Vagina (tissue), 2 donors: ENCODE data around the gene CRISPLD2. TPM values are rescaled to one million over a fixed set of nuclear protein-coding genes. Genes with fewer than 3 reads are reported as not detected.
A peak's percentile ranks its signal among the peaks of the same experiment; 100 is the strongest.
"Not testable (repeated sequence)": the region's sequence is repeated elsewhere in the genome, so short reads cannot be mapped to it uniquely, and the experiment has no call there.

Source experiments
- DNase-seq, 2 donors: peaks; one replicate each; pipeline ENCODE4 v3.0.0-alpha.2; 2017; ENCODE audit errors: extremely low spot score in 2 of 2
- H3K27ac ChIP-seq: fragments of 200-600 bp; sonication (generic); one replicate; pipeline ENCODE4 v1.5.1; 2019
- H3K27me3 ChIP-seq: fragments of 200-600 bp; sonication (generic); one replicate; pipeline ENCODE4 v1.5.1; 2019
- H3K36me3 ChIP-seq, 2 donors: fragments of 200-600 bp; sonication (generic); one replicate each; pipeline ENCODE4 v1.5.1; 2017 to 2019
- H3K4me1 ChIP-seq: fragments of 200-600 bp; sonication (generic); one replicate; pipeline ENCODE4 v1.5.1; 2019
- H3K4me3 ChIP-seq, 2 donors: fragments of 200-600 bp; sonication (generic); 1 replicate in 1 of 2; 2 replicates in 1 of 2; pipeline ENCODE4 v1.5.1; 2016 to 2019
- H3K9me3 ChIP-seq: fragments of 200-600 bp; sonication (generic); one replicate; pipeline ENCODE4 v1.5.1; 2019
- CTCF ChIP-seq, 3 experiments: fragments of 450-650 bp in 2 of 3; fragments of 200-600 bp in 1 of 3; sonication (generic) in 1 of 3; IDR thresholded peaks; one replicate each; pipeline ENCODE4 v1.5.1; 2017 to 2019; ENCODE audit warnings: antibody characterized with exemption in 3 of 3, mild to moderate bottlenecking in 2 of 3, moderate library complexity in 2 of 3
- POLR2A ChIP-seq, 2 donors: fragments of 450-650 bp; IDR thresholded peaks; one replicate each; pipeline ENCODE4 v1.6.1; 2017; ENCODE audit warnings: antibody characterized with exemption in 2 of 2, mild to moderate bottlenecking in 2 of 2, moderate library complexity in 2 of 2
- POLR2AphosphoS5 ChIP-seq, 2 donors: sonication (generic); formaldehyde crosslinking; IDR thresholded peaks; one replicate each; pipeline ENCODE4 v1.9.0; 2017; ENCODE audit warnings: antibody characterized with exemption in 2 of 2, mild to moderate bottlenecking in 2 of 2, low read depth in 1 of 2; ENCODE audit not compliant: insufficient read depth in 1 of 2
- intact Hi-C: fragments of 100-400 bp; cut with DNase I; formaldehyde crosslinking; loops from one replicate; pipeline ENCODE4 v1.15.1; 2023
- total RNA-seq: library from RNA; depleted of rRNA; stranded (reverse); fragments of >200 nt; gene quantifications from one replicate; pipeline ENCODE4 v1.2.3, GENCODE V29; 2016

The CRISPLD2 gene
- total RNA-seq, 1 donor from 2014 or later = 320 TPM

- DNase-seq = no peak
These were observed 111.7 kb downstream of the CRISPLD2 start for GRCh38 chr16:84931506-84931905.

GRCh38 chr16:84932681-84933080 is 112.9 kb downstream of the CRISPLD2 start:
- Histone ChIP-seq H3K36me3 (no peaks in the 10 kb centered on the region), H3K27me3 (no peaks in the 10 kb centered on the region), H3K4me1 (peaks cover 56% of the 10 kb centered on the region), H3K27ac (peak overlapping the region; percentile 81), H3K4me3 (no peak overlapping the region), H3K9me3 (no peaks in the 10 kb centered on the region)
- no peak for DNase-seq
- intact Hi-C loops = no loop called here
- TF ChIP-seq POLR2AphosphoS5 (IDR thresholded peaks at IDR 0.05; ENCODE audit: insufficient read depth in 1 of 2, low read depth in 1 of 2) (no peak), POLR2A (IDR thresholded peaks at IDR 0.05) (no peak), CTCF (IDR thresholded peaks at IDR 0.05) (no peak)

More at GRCh38 chr16:84931506-84931905, 111.7 kb downstream of the CRISPLD2 start:
- Histone ChIP-seq H3K27ac (peak overlapping the region; percentile 81), H3K4me1 (peaks cover 54% of the 10 kb centered on the region), H3K4me3 (no peak overlapping the region), H3K9me3 (no peaks in the 10 kb centered on the region), H3K36me3 (no peaks in the 10 kb centered on the region), H3K27me3 (no peaks in the 10 kb centered on the region)
- TF ChIP-seq POLR2A (IDR thresholded peaks at IDR 0.05) (no peak), POLR2AphosphoS5 (IDR thresholded peaks at IDR 0.05; ENCODE audit: insufficient read depth in 1 of 2, low read depth in 1 of 2) (no peak), CTCF (IDR thresholded peaks at IDR 0.05) (no peak)
- intact Hi-C loops = no loop called here

- H3K27ac ChIP-seq = peak overlapping the region; percentile 81
- TF ChIP-seq POLR2A (IDR thresholded peaks at IDR 0.05) (no peak), CTCF (IDR thresholded peaks at IDR 0.05) (no peak), POLR2AphosphoS5 (IDR thresholded peaks at IDR 0.05; ENCODE audit: insufficient read depth in 1 of 2, low read depth in 1 of 2) (peak in 1 of 2 donors; percentile 81)
These were observed 114.2 kb downstream of the CRISPLD2 start for GRCh38 chr16:84933774-84934631.

GRCh38 chr16:84937196-84938005 is 117.6 kb downstream of the CRISPLD2 start:
- intact Hi-C loops = no loop called here
- Histone ChIP-seq H3K9me3 (no peaks in the 10 kb centered on the region), H3K27me3 (no peaks in the 10 kb centered on the region), H3K4me3 (no peak overlapping the region), H3K27ac (peak overlapping the region; percentile 73), H3K4me1 (peaks cover 38% of the 10 kb centered on the region), H3K36me3 (no peaks in the 10 kb centered on the region)
- no peak for DNase-seq
- no peak for TF ChIP-seq POLR2AphosphoS5 (IDR thresholded peaks at IDR 0.05; ENCODE audit: insufficient read depth in 1 of 2, low read depth in 1 of 2)
- no peak for TF ChIP-seq CTCF (IDR thresholded peaks at IDR 0.05)

More at GRCh38 chr16:84933774-84934631, 114.2 kb downstream of the CRISPLD2 start:
- Histone ChIP-seq H3K36me3 (no peaks in the 10 kb centered on the region), H3K9me3 (no peaks in the 10 kb centered on the region), H3K4me1 (peaks cover 43% of the 10 kb centered on the region), H3K4me3 (no peak overlapping the region), H3K27me3 (no peaks in the 10 kb centered on the region)
- intact Hi-C loops = no loop called here
- DNase-seq = no peak

GRCh38 chr16:84938616-84939015 is 118.8 kb downstream of the CRISPLD2 start:
- DNase-seq, H3K4me3 ChIP-seq, H3K36me3 ChIP-seq, H3K9me3 ChIP-seq, intact Hi-C loops, H3K27me3 ChIP-seq: not testable (repeated sequence)
- Histone ChIP-seq H3K4me1 (peaks cover 27% of the 10 kb centered on the region), H3K27ac (peak overlapping the region; percentile 73)
